GM12878 (cell line): ENCODE measurements around the gene LRTM2. TPM values are rescaled to one million over a fixed set of nuclear protein-coding genes. Genes with fewer than 3 reads are reported as not detected.

Experiments used
- ATAC-seq: fragments of 200-7000 bp; cut with Tn5 transposase; 3 replicates; pipeline ENCODE4 v1.9.1; 2020; ENCODE audit warnings: mild to moderate bottlenecking, moderate library complexity
- BruUV-seq: library from RNA; stranded (reverse); fragments of 400-500 nt; replicated peaks from 2 replicates; lab custom pipeline; 2021; lab: Mats Ljungman, UMichigan
- CTCF ChIA-PET: fragments of 300-600 bp; sonication (Branson Sonifier 250); formaldehyde crosslinking; extraction: SDS; loops from one replicate; lab custom pipeline; 2021; ENCODE audit warnings: inconsistent platforms; lab: Yijun Ruan, JAX
- POLR2A ChIA-PET: fragments of 350-600 bp; formaldehyde crosslinking; extraction: SDS; loops from one replicate; lab custom pipeline; 2021; ENCODE audit warnings: inconsistent platforms; lab: Charles Lee
- RAD21 ChIA-PET: fragments of 300-600 bp; sonication (Branson Sonifier 250); formaldehyde crosslinking; loops from one replicate; lab custom pipeline; 2023; ENCODE audit warnings: antibody characterized with exemption; ENCODE audit not compliant: unreplicated experiment; lab: Charles Lee
- SMC1A ChIA-PET: fragments of 300-600 bp; sonication (Branson Sonifier 250); formaldehyde crosslinking; loops from one replicate; lab custom pipeline; 2023; ENCODE audit not compliant: unreplicated experiment, uncharacterized antibody; lab: Charles Lee
- DNase-seq: peaks from one replicate; pipeline ENCODE4 v3.0.0-alpha.2; 2011; ENCODE audit warnings: low read depth, low spot score
- FAIRE-seq: peaks from 3 replicates; lab custom pipeline; 2011; peaks lifted over from hg19 to GRCh38; lab: Jason Lieb, UNC
- H2AFZ ChIP-seq: 2 replicates; pipeline ENCODE4 v1.6.0; 2011; ENCODE audit warnings: low read depth, low read length, control low read depth; ENCODE audit not compliant: control insufficient read depth
- H3K27ac ChIP-seq: 2 replicates; pipeline ENCODE4 v1.5.1; 2011; ENCODE audit warnings: control low read depth; ENCODE audit not compliant: control insufficient read depth, insufficient read depth
- H3K27me3 ChIP-seq, 2 experiments: replicated peaks in 1 of 2; 2 replicates each; pipeline versions ENCODE4 v1.6.0 to v1.6.1; 2011; ENCODE audit warnings: low read length in 1 of 2; ENCODE audit not compliant: control insufficient read depth in 2 of 2, insufficient read depth in 2 of 2
- H3K36me3 ChIP-seq, 2 experiments: 2 replicates each; pipeline ENCODE4 v1.5.1; 2011; ENCODE audit warnings: low read length in 1 of 2; ENCODE audit not compliant: control insufficient read depth in 2 of 2, insufficient read depth in 2 of 2
- H3K4me1 ChIP-seq: 2 replicates; pipeline ENCODE4 v1.6.1; 2011; ENCODE audit warnings: mild to moderate bottlenecking, low read length, moderate library complexity, mixed read lengths; ENCODE audit not compliant: control insufficient read depth, insufficient read depth
- H3K4me2 ChIP-seq: 2 replicates; pipeline ENCODE4 v1.6.0; 2011; ENCODE audit warnings: control low read depth; ENCODE audit not compliant: control insufficient read depth, insufficient read depth
- H3K4me3 ChIP-seq: fragments of 200-600 bp; sonication (generic); 2 replicates; pipeline ENCODE4 v1.5.1; 2016
- H3K79me2 ChIP-seq: 2 replicates; pipeline ENCODE4 v1.6.0; 2011; ENCODE audit warnings: low read length; ENCODE audit not compliant: control insufficient read depth, insufficient read depth
- H3K9ac ChIP-seq: 2 replicates; pipeline ENCODE4 v1.8.0; 2011; ENCODE audit warnings: low read length, control low read depth, mixed read lengths; ENCODE audit not compliant: control insufficient read depth, insufficient read depth
- H3K9me3 ChIP-seq: replicated peaks from 3 replicates; pipeline ENCODE4 v1.5.1; 2011; ENCODE audit warnings: mild to moderate bottlenecking, low read length; ENCODE audit not compliant: control insufficient read depth, insufficient read depth
- H4K20me1 ChIP-seq: 2 replicates; pipeline ENCODE4 v1.6.0; 2011; ENCODE audit not compliant: control insufficient read depth, insufficient read depth
- CREM ChIP-seq: IDR thresholded peaks from 2 replicates; pipeline ENCODE4 v1.6.1; 2014; ENCODE audit warnings: antibody characterized with exemption, low read depth
- FOXK2 ChIP-seq: fragments of 450-650 bp; IDR thresholded peaks from 2 replicates; pipeline ENCODE4 v1.6.1; 2017; ENCODE audit warnings: mild to moderate bottlenecking, moderate library complexity
- FOXM1 ChIP-seq: IDR thresholded peaks from 2 replicates; pipeline ENCODE4 v1.6.1; 2012; ENCODE audit warnings: low read depth, mild to moderate bottlenecking, inconsistent platforms, low read length, moderate library complexity
- GABPA ChIP-seq: IDR thresholded peaks from 2 replicates; pipeline ENCODE4 v1.6.1; 2014; ENCODE audit warnings: antibody characterized with exemption, low read depth, mild to moderate bottlenecking, inconsistent platforms
- KLF5 ChIP-seq: fragments of 450-650 bp; IDR thresholded peaks from 2 replicates; pipeline ENCODE4 v1.6.1; 2014; ENCODE audit warnings: mild to moderate bottlenecking; ENCODE audit not compliant: partially characterized antibody
- MEF2A ChIP-seq: IDR thresholded peaks from 2 replicates; pipeline ENCODE4 v1.6.1; 2011; ENCODE audit warnings: low read depth, mild to moderate bottlenecking, low read length, moderate library complexity; ENCODE audit not compliant: insufficient read depth
- NRF1 ChIP-seq: conservative IDR thresholded peaks from 2 replicates; pipeline ENCODE4 v1.6.1; 2011; ENCODE audit warnings: mild to moderate bottlenecking, low read depth, low read length, improper control_type of control experiment
- WGBS: methylation state at CpG from one replicate; pipeline ENCODE4 v1.1.6; 2016; ENCODE audit warnings: low lambda C conversion rate; ENCODE audit not compliant: insufficient replicate concordance, insufficient coverage; ENCODE audit errors: missing lambda C conversion rate; 5-methylcytosine and 5-hydroxymethylcytosine counted together
- in situ Hi-C: fragments of 300-500 bp; cut with MboI; formaldehyde crosslinking; loops from 9 replicates; pipeline ENCODE4 v1.14.3; 2018; ENCODE audit warnings: mixed read lengths
- intact Hi-C: fragments of 100-400 bp; cut with micrococcal nuclease; formaldehyde crosslinking; loops from one replicate; pipeline ENCODE4 v1.14.2; 2022; ENCODE audit not compliant: unreplicated experiment
- polyA plus RNA-seq, 11 experiments: library from polyadenylated mRNA; depleted of rRNA in 4 of 11; unstranded in 6 of 11; stranded (reverse) in 5 of 11; fragments of >200 nt; fragmentation: Nextera tagmentation in 4 of 11; fragmentation: Illumina TruSeq in 1 of 11; extraction: Ambion mirVana in 4 of 11; extraction: Trizol in 1 of 11; gene quantifications; 1 replicate in 1 of 11; 2 replicates in 10 of 11; pipeline versions ENCODE4 v1.2.1 to v1.2.3, GENCODE V29; 2011 to 2016; ENCODE audit warnings: inconsistent platforms in 2 of 11, missing spikeins in 2 of 11, low read depth in 1 of 11
- total RNA-seq, 4 experiments: library from RNA; depleted of rRNA in 3 of 4; stranded (reverse); fragments of >200 nt in 3 of 4; fragmentation: Illumina TruSeq in 1 of 4; extraction: Trizol in 1 of 4; gene quantifications; 2 replicates each; pipeline versions ENCODE4 v1.2.1 to v1.2.3, GENCODE V29; 2013 to 2021
- TF ChIP-seq, protein P1 (sequence below): fragments of 150-350 bp; IDR thresholded peaks from 2 replicates; pipeline ENCODE4 v1.6.1; 2014; ENCODE audit warnings: mild to moderate bottlenecking, low read depth, low read length
- TF ChIP-seq, protein P2 (sequence below): fragments of 450-650 bp; IDR thresholded peaks from 2 replicates; pipeline ENCODE4 v1.6.1; 2016; ENCODE audit warnings: mild to moderate bottlenecking
- TF ChIP-seq, protein P3 (sequence below): fragments of 450-650 bp; IDR thresholded peaks from 2 replicates; pipeline ENCODE4 v1.6.1; 2017; ENCODE audit warnings: low read depth, mild to moderate bottlenecking, moderate library complexity
- TF ChIP-seq, protein P4 (sequence below): fragments of 450-650 bp; formaldehyde crosslinking; IDR thresholded peaks from 2 replicates; pipeline ENCODE4 v1.5.0; 2022; ENCODE audit warnings: mild to moderate bottlenecking, missing genetic modification characterization

Gene LRTM2
- total and polyA plus RNA-seq, 10 of the 15 experiments (the other 5 are each of a cell fraction or from before 2014, with no cell fraction given) = 0.05 TPM; not detected in 9

DNA sequence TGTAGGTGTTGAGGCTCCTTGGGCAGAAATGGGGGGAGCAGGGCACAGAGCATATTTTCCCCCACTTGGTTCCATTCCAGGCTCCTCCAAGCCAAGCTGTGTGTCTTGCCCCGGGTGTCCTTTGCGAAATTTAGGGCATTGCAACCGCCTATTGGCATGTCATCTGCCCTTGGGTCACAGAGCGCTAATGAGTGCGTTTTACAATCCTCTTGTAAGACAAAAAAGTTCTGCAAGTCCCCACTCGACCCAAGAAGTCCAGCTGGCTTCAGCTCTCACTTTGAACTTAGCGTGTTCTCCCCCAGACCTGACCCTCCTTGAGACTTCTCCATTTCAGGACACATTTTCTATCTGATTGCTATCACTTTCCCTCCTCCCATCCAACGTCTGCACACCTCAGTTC, 6.1 kb upstream of the LRTM2 start:
- in situ Hi-C loops = no loop called here
- Histone ChIP-seq H3K4me3 (no peak overlapping the region), H3K9me3 (no peaks in the 10 kb centered on the region), H3K27me3 (peaks cover 0 to 2% of the 10 kb centered on the region in 2 experiments; a peak in 3 of 4 replicates), H3K36me3 (no peaks in the 10 kb centered on the region), H4K20me1 (no peaks in the 10 kb centered on the region), H3K9ac (no peak overlapping the region), H3K79me2 (no peaks in the 10 kb centered on the region), H3K4me1 (no peaks in the 10 kb centered on the region), H2AFZ (no peak overlapping the region), H3K4me2 (no peak overlapping the region), H3K27ac (no peak overlapping the region)
- ChIA-PET RAD21 (no interaction called here), POLR2A (no interaction called here), SMC1A (interaction anchor here (1.5 kb wide), 1 partner anchor 115 kb away, joined by 4 read pairs; no protein-coding TSS in a partner anchor), CTCF (interaction anchor here (0.9 kb wide), 1 partner anchor 13 kb away, joined by 3 read pairs; no protein-coding TSS in a partner anchor)
- 54% methylated on average over 8 of the region's 8 CpGs for WGBS
- DNase-seq = no peak
- TF ChIP-seq, protein P1, sequence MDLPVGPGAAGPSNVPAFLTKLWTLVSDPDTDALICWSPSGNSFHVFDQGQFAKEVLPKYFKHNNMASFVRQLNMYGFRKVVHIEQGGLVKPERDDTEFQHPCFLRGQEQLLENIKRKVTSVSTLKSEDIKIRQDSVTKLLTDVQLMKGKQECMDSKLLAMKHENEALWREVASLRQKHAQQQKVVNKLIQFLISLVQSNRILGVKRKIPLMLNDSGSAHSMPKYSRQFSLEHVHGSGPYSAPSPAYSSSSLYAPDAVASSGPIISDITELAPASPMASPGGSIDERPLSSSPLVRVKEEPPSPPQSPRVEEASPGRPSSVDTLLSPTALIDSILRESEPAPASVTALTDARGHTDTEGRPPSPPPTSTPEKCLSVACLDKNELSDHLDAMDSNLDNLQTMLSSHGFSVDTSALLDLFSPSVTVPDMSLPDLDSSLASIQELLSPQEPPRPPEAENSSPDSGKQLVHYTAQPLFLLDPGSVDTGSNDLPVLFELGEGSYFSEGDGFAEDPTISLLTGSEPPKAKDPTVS = no peak
- TF ChIP-seq NRF1 = no peak
- TF ChIP-seq, protein P2, sequence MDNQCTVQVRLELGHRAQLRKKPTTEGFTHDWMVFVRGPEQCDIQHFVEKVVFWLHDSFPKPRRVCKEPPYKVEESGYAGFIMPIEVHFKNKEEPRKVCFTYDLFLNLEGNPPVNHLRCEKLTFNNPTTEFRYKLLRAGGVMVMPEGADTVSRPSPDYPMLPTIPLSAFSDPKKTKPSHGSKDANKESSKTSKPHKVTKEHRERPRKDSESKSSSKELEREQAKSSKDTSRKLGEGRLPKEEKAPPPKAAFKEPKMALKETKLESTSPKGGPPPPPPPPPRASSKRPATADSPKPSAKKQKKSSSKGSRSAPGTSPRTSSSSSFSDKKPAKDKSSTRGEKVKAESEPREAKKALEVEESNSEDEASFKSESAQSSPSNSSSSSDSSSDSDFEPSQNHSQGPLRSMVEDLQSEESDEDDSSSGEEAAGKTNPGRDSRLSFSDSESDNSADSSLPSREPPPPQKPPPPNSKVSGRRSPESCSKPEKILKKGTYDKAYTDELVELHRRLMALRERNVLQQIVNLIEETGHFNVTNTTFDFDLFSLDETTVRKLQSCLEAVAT = no peak
- no peak for TF ChIP-seq FOXM1
- TF ChIP-seq, protein P3, sequence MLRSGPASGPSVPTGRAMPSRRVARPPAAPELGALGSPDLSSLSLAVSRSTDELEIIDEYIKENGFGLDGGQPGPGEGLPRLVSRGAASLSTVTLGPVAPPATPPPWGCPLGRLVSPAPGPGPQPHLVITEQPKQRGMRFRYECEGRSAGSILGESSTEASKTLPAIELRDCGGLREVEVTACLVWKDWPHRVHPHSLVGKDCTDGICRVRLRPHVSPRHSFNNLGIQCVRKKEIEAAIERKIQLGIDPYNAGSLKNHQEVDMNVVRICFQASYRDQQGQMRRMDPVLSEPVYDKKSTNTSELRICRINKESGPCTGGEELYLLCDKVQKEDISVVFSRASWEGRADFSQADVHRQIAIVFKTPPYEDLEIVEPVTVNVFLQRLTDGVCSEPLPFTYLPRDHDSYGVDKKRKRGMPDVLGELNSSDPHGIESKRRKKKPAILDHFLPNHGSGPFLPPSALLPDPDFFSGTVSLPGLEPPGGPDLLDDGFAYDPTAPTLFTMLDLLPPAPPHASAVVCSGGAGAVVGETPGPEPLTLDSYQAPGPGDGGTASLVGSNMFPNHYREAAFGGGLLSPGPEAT = no peak
- TF ChIP-seq FOXK2 = no peak
- TF ChIP-seq MEF2A = no peak
- TF ChIP-seq, protein P4, sequence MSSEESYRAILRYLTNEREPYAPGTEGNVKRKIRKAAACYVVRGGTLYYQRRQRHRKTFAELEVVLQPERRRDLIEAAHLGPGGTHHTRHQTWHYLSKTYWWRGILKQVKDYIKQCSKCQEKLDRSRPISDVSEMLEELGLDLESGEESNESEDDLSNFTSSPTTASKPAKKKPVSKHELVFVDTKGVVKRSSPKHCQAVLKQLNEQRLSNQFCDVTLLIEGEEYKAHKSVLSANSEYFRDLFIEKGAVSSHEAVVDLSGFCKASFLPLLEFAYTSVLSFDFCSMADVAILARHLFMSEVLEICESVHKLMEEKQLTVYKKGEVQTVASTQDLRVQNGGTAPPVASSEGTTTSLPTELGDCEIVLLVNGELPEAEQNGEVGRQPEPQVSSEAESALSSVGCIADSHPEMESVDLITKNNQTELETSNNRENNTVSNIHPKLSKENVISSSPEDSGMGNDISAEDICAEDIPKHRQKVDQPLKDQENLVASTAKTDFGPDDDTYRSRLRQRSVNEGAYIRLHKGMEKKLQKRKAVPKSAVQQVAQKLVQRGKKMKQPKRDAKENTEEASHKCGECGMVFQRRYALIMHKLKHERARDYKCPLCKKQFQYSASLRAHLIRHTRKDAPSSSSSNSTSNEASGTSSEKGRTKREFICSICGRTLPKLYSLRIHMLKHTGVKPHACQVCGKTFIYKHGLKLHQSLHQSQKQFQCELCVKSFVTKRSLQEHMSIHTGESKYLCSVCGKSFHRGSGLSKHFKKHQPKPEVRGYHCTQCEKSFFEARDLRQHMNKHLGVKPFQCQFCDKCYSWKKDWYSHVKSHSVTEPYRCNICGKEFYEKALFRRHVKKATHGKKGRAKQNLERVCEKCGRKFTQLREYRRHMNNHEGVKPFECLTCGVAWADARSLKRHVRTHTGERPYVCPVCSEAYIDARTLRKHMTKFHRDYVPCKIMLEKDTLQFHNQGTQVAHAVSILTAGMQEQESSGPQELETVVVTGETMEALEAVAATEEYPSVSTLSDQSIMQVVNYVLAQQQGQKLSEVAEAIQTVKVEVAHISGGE (CRISPR knock-in tag) = no peak
- no peak for TF ChIP-seq CREM
- no peak for TF ChIP-seq KLF5
- TF ChIP-seq GABPA = no peak
- FAIRE-seq = no peak
- intact Hi-C loops = no loop called here
- ATAC-seq = no peak
- no TSS peak for BruUV-seq
